ENCODE measurements around the gene NOX3.
"Not testable (repeated sequence)": the region's sequence is repeated elsewhere in the genome, so short reads cannot be mapped to it uniquely, and the experiment has no call there.

The NOX3 gene

GRCh38 chr6:155470979-155471616 lies 15.5 kb upstream of the NOX3 start:
- in situ Hi-C loops (cut with HindIII; ENCODE audit: low sequenced_read_pairs), result loop anchor here (5.0 kb wide), 1 partner anchor 51 kb away; no protein-coding TSS in a partner anchor

GRCh38 chr6:155468543-155468942 lies 12.9 kb upstream of the NOX3 start:
- in situ Hi-C loops (cut with HindIII; ENCODE audit: low sequenced_read_pairs), result not testable (repeated sequence)

- in situ Hi-C loops (cut with HindIII; ENCODE audit: low sequenced_read_pairs), result no loop called here
Observed at GRCh38 chr6:155466539-155466938, 10.9 kb upstream of the NOX3 start.

GRCh38 chr6:155461556-155461955 lies 5.9 kb upstream of the NOX3 start:
- in situ Hi-C loops (cut with HindIII; ENCODE audit: low sequenced_read_pairs), result no loop called here

GRCh38 chr6:155454471-155454870 lies 1.2 kb downstream of the NOX3 start:
- in situ Hi-C loops (cut with HindIII; ENCODE audit: low sequenced_read_pairs), result no loop called here

GRCh38 chr6:155454008-155454407 lies 1.6 kb downstream of the NOX3 start:
- in situ Hi-C loops (cut with HindIII; ENCODE audit: low sequenced_read_pairs), result no loop called here

- in situ Hi-C loops (cut with HindIII; ENCODE audit: low sequenced_read_pairs), result no loop called here
Observed at GRCh38 chr6:155452576-155452975, 3.1 kb downstream of the NOX3 start.

GRCh38 chr6:155451530-155451929 lies 4.1 kb downstream of the NOX3 start:
- in situ Hi-C loops (cut with HindIII; ENCODE audit: low sequenced_read_pairs), result not testable (repeated sequence)

- in situ Hi-C loops (cut with HindIII; ENCODE audit: low sequenced_read_pairs), result no loop called here
Observed at GRCh38 chr6:155450240-155450581, 5.4 kb downstream of the NOX3 start.

- in situ Hi-C loops (cut with HindIII; ENCODE audit: low sequenced_read_pairs), result no loop called here
Observed at GRCh38 chr6:155449450-155450239, 6.0 kb downstream of the NOX3 start.

- in situ Hi-C loops (cut with HindIII; ENCODE audit: low sequenced_read_pairs), result no loop called here
Observed at GRCh38 chr6:155448668-155449449, 6.8 kb downstream of the NOX3 start.

GRCh38 chr6:155447949-155448348 lies 7.7 kb downstream of the NOX3 start:
- in situ Hi-C loops (cut with HindIII; ENCODE audit: low sequenced_read_pairs), result no loop called here

GRCh38 chr6:155444952-155445903 lies 10.4 kb downstream of the NOX3 start:
- in situ Hi-C loops (cut with HindIII; ENCODE audit: low sequenced_read_pairs), result no loop called here

- in situ Hi-C loops (cut with HindIII; ENCODE audit: low sequenced_read_pairs), result no loop called here
Observed at GRCh38 chr6:155444120-155444917, 11.3 kb downstream of the NOX3 start.

GRCh38 chr6:155443168-155443567 lies 12.5 kb downstream of the NOX3 start:
- in situ Hi-C loops (cut with HindIII; ENCODE audit: low sequenced_read_pairs), result no loop called here

- in situ Hi-C loops (cut with HindIII; ENCODE audit: low sequenced_read_pairs), result no loop called here
Observed at GRCh38 chr6:155442562-155442961, 13.1 kb downstream of the NOX3 start.

GRCh38 chr6:155441112-155441465 lies 14.6 kb downstream of the NOX3 start:
- in situ Hi-C loops (cut with HindIII; ENCODE audit: low sequenced_read_pairs), result no loop called here

GRCh38 chr6:155440398-155441111 lies 15.1 kb downstream of the NOX3 start:
- in situ Hi-C loops (cut with HindIII; ENCODE audit: low sequenced_read_pairs), result no loop called here

GRCh38 chr6:155439376-155439775 lies 16.3 kb downstream of the NOX3 start:
- in situ Hi-C loops (cut with HindIII; ENCODE audit: low sequenced_read_pairs), result no loop called here
